MM.1S (cell line): ENCODE measurements around the gene SMU1.

Experiments used
- DNase-seq: peaks from one replicate; pipeline ENCODE4 v3.0.0-alpha.2; 2015
- H2AFZ ChIP-seq: fragments of 300-600 bp; sonication (generic); 2 replicates; pipeline ENCODE4 v1.6.0; 2016; ENCODE audit warnings: antibody characterized with exemption, low read length
- H3F3A ChIP-seq: fragments of 300-600 bp; sonication (generic); 2 replicates; pipeline ENCODE4 v1.6.1; 2016; ENCODE audit warnings: mild to moderate bottlenecking, antibody characterized with exemption, low read length, moderate library complexity, mixed read lengths; ENCODE audit not compliant: insufficient read depth
- H3K27ac ChIP-seq: fragments of 300-600 bp; sonication (generic); 2 replicates; pipeline ENCODE4 v1.5.1; 2016; ENCODE audit warnings: mild to moderate bottlenecking, low read length
- H3K27me3 ChIP-seq: fragments of 300-600 bp; sonication (generic); replicated peaks from 2 replicates; pipeline ENCODE4 v1.6.0; 2016; ENCODE audit warnings: low read length; ENCODE audit not compliant: insufficient read depth
- H3K36me3 ChIP-seq: fragments of 300-600 bp; sonication (generic); replicated peaks from 2 replicates; pipeline ENCODE4 v1.6.1; 2016; ENCODE audit warnings: mild to moderate bottlenecking, low read length, mixed read lengths; ENCODE audit not compliant: insufficient read depth
- H3K4me1 ChIP-seq: fragments of 300-600 bp; sonication (generic); 2 replicates; pipeline ENCODE4 v1.6.1; 2016; ENCODE audit warnings: low read length, mixed read lengths
- H3K4me2 ChIP-seq: fragments of 300-600 bp; sonication (generic); 2 replicates; pipeline ENCODE4 v1.6.0; 2016; ENCODE audit warnings: low read depth, low read length
- H3K4me3 ChIP-seq: fragments of 300-600 bp; sonication (generic); 2 replicates; pipeline ENCODE4 v1.5.1; 2016; ENCODE audit warnings: low read length, mixed read lengths
- H3K79me2 ChIP-seq: fragments of 300-600 bp; sonication (generic); 2 replicates; pipeline ENCODE4 v1.6.1; 2016; ENCODE audit warnings: mixed run types, low read length, mixed read lengths
- H3K9ac ChIP-seq: fragments of 300-600 bp; sonication (generic); 2 replicates; pipeline ENCODE4 v1.6.1; 2016; ENCODE audit warnings: low read length, mixed read lengths
- H3K9me2 ChIP-seq: fragments of 300-600 bp; sonication (generic); replicated peaks from 2 replicates; pipeline ENCODE4 v1.6.1; 2016; ENCODE audit warnings: mild to moderate bottlenecking, low read length, mixed read lengths; ENCODE audit not compliant: insufficient read depth
- H3K9me3 ChIP-seq: fragments of 300-600 bp; sonication (generic); replicated peaks from 2 replicates; pipeline ENCODE4 v1.6.1; 2016; ENCODE audit warnings: mild to moderate bottlenecking, low read length, mixed read lengths; ENCODE audit not compliant: insufficient read depth
- H4K20me1 ChIP-seq: fragments of 300-600 bp; sonication (generic); 2 replicates; pipeline ENCODE4 v1.6.1; 2016; ENCODE audit warnings: mild to moderate bottlenecking, low read length, moderate library complexity, mixed read lengths; ENCODE audit not compliant: insufficient read depth
- EZH2 ChIP-seq: fragments of 300-600 bp; sonication (generic); optimal IDR thresholded peaks from 2 replicates; pipeline ENCODE3; 2017; ENCODE audit warnings: low read depth, mild to moderate bottlenecking, antibody characterized with exemption, low read length, mixed read lengths
- EZH2phosphoT487 ChIP-seq: fragments of 300-600 bp; sonication (generic); IDR thresholded peaks from 2 replicates; pipeline ENCODE4 v1.6.1; 2018; ENCODE audit warnings: antibody characterized with exemption, low read length
- TF ChIP-seq, protein P1 (sequence below): fragments of 300-600 bp; sonication (generic); IDR thresholded peaks from 2 replicates; pipeline ENCODE4 v1.5.1; 2016; ENCODE audit warnings: antibody characterized with exemption, low read length, mixed read lengths

SMU1 gene

DNA sequence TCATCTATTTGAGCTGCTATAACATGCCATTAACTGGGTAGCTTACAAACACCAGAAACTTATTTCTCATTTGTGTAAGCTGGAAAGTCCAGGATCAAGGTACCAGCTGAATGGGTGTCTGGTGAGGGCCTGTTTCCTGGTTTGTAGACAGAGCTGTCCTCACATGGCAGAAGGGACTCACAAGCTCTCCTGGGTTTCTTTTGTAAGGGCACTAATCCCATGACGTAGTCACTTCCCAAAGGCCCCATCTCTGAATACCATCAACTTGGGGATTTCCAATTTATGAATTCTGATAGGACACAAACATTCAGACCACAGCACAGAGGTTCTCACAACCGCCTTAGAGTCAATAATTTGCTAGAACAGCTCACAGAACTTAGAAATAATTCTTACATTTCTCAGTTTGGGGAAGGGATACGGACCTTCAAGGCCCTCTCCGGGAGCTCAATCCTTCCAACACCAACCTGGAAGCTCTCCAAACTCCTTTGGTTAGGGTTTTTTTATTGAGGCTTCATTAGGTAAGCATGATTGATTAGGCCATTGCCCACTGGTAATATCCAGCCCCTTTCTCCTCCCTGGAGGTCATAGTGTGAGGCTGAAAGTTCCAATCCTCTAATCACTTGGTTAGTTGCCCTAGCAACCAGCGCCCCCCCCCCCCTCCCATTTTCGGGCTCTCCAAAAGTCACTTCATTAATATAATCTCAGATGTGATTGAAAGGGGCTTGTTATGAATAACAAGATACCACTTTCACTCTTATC is 59.0 kb downstream of the SMU1 start:
- Histone ChIP-seq H3K9me2 (no peaks in the 10 kb centered on the region), H3K4me3 (no peak overlapping the region), H3K27ac (no peak overlapping the region), H3K9ac (no peak overlapping the region), H3F3A (no peaks in the 10 kb centered on the region), H3K36me3 (0 out of 2 replicates have a peak, but pooled peaks cover 2% of the 10 kb centered on the region), H2AFZ (no peak overlapping the region), H3K9me3 (no peaks in the 10 kb centered on the region), H3K27me3 (no peaks in the 10 kb centered on the region), H4K20me1 (no peaks in the 10 kb centered on the region), H3K79me2 (peaks cover 8% of the 10 kb centered on the region; the same call in 1 of the 2 replicates), H3K4me2 (no peak overlapping the region), H3K4me1 (no peaks in the 10 kb centered on the region)
- DNase-seq: no peak
- no peak for TF ChIP-seq EZH2phosphoT487
- TF ChIP-seq EZH2: no peak
- TF ChIP-seq, protein P1, sequence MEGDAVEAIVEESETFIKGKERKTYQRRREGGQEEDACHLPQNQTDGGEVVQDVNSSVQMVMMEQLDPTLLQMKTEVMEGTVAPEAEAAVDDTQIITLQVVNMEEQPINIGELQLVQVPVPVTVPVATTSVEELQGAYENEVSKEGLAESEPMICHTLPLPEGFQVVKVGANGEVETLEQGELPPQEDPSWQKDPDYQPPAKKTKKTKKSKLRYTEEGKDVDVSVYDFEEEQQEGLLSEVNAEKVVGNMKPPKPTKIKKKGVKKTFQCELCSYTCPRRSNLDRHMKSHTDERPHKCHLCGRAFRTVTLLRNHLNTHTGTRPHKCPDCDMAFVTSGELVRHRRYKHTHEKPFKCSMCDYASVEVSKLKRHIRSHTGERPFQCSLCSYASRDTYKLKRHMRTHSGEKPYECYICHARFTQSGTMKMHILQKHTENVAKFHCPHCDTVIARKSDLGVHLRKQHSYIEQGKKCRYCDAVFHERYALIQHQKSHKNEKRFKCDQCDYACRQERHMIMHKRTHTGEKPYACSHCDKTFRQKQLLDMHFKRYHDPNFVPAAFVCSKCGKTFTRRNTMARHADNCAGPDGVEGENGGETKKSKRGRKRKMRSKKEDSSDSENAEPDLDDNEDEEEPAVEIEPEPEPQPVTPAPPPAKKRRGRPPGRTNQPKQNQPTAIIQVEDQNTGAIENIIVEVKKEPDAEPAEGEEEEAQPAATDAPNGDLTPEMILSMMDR: no peak

DNA sequence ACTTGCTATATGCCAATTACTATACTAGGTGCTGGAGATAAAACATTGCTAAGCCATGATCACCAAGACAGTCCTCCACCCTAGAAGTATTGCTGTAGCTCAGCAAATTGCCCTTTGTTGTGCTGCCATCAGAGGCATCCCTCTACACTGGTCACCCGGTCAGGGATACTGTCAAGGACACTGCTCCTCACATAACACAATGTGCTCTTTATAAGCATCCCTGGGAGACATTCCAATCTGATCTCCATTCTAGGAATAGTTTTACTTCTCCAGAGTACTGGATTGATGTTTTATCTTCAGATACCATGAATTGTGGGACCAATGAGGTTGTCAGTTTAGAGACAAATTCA is 61.8 kb downstream of the SMU1 start:
- H3K9ac ChIP-seq: no peak overlapping the region
- H3K27me3 ChIP-seq: no peaks in the 10 kb centered on the region
- H3K36me3 ChIP-seq: no peaks in the 10 kb centered on the region
- TF ChIP-seq EZH2 (no peak), EZH2phosphoT487 (no peak)
- TF ChIP-seq, protein P1: no peak
- H3K27ac ChIP-seq: no peak overlapping the region
- H3K4me1 ChIP-seq: no peaks in the 10 kb centered on the region
- H3F3A ChIP-seq: no peaks in the 10 kb centered on the region
- H3K4me2 ChIP-seq: no peak overlapping the region
- H3K9me3 ChIP-seq: no peaks in the 10 kb centered on the region
- H3K79me2 ChIP-seq: no peaks in the 10 kb centered on the region
- no peaks in the 10 kb centered on the region for H4K20me1 ChIP-seq
- no peaks in the 10 kb centered on the region for H3K9me2 ChIP-seq
- no peak overlapping the region for H2AFZ ChIP-seq
- no peak for DNase-seq
- H3K4me3 ChIP-seq: no peak overlapping the region

DNA sequence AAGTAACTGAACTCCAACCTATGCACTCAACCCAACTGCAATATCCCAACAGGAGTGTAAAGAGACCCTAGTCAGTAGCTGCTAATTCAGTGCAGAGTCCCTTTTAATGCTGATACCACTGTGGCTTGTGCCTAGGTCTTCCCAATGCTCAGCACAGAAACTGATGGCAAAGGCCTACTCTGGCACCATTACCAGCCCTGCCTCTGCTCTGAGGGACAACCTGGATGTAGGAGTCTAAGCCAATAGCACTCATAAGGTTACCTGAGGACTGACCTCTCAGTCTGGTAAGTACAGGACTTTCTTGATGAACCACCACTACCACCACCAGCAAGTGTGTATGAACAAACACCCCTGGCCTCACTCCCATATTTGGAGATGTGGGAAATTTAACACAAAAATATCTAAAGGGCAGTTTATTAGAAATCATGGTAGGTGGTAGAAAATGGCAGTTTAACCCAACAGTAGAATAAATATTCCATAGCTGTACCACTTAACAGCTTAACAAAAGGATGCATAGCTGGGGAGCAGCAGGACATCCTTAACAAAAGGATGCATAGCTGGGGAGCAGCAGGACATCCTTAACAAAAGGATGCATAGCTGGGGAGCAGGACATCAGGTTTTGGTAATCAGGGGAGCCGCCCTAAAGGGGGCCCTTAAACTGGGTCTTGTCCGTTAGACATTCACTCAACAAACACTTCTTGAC is 62.4 kb downstream of the SMU1 start:
- no peaks in the 10 kb centered on the region for H3K9me2 ChIP-seq
- no peak overlapping the region for H2AFZ ChIP-seq
- no peaks in the 10 kb centered on the region for H3K79me2 ChIP-seq
- TF ChIP-seq, protein P1: no peak
- no peak for TF ChIP-seq EZH2phosphoT487
- H4K20me1 ChIP-seq: no peaks in the 10 kb centered on the region
- no peak overlapping the region for H3K4me2 ChIP-seq
- no peaks in the 10 kb centered on the region for H3K4me1 ChIP-seq
- no peak overlapping the region for H3K9ac ChIP-seq
- H3K9me3 ChIP-seq: no peaks in the 10 kb centered on the region
- DNase-seq: no peak
- H3K27ac ChIP-seq: no peak overlapping the region
- no peaks in the 10 kb centered on the region for H3K27me3 ChIP-seq
- no peaks in the 10 kb centered on the region for H3K36me3 ChIP-seq
- no peak overlapping the region for H3K4me3 ChIP-seq
- no peaks in the 10 kb centered on the region for H3F3A ChIP-seq
